Globus pallidus (tissue), 1 donor: Measurements from ENCODE around the gene NUP210L.

ENCODE experiments used
- DNase-seq: peaks from one replicate; pipeline ENCODE4 v3.0.0-alpha.2; 2015; ENCODE audit warnings: low spot score

NUP210L gene

GRCh38 chr1:153944005-153944826 is 210.7 kb downstream of the NUP210L start:
- no peak for DNase-seq

GRCh38 chr1:153942766-153943549 is 211.9 kb downstream of the NUP210L start:
- DNase-seq, result no peak
